HepG2 (cell line): Measurements from ENCODE around the gene ARIH1. TPM values are rescaled to one million over a fixed set of nuclear protein-coding genes. Genes with fewer than 3 reads are reported as not detected.

Experiments used
- ATAD3A ChIP-seq: sonication (generic); formaldehyde crosslinking; IDR thresholded peaks from 2 replicates; pipeline ENCODE4 v1.4.0; 2020; ENCODE audit warnings: missing genetic modification reagents
- CAMTA2 ChIP-seq: sonication (generic); formaldehyde crosslinking; IDR thresholded peaks from 2 replicates; pipeline ENCODE4 v1.4.0; 2020; ENCODE audit warnings: mild to moderate bottlenecking, missing genetic modification reagents, borderline replicate concordance
- DNMT1 ChIP-seq: sonication (generic); formaldehyde crosslinking; IDR thresholded peaks from 2 replicates; pipeline ENCODE4 v1.5.1; 2020; ENCODE audit warnings: mild to moderate bottlenecking, missing genetic modification reagents
- GZF1 ChIP-seq: sonication (generic); formaldehyde crosslinking; IDR thresholded peaks from 2 replicates; pipeline ENCODE4 v1.5.1; 2020; ENCODE audit warnings: mild to moderate bottlenecking, missing genetic modification reagents
- IRF2 ChIP-seq: IDR thresholded peaks from 2 replicates; pipeline ENCODE4 v1.6.1; 2018; ENCODE audit warnings: missing genetic modification reagents, missing compliant biosample characterization
- KLF9 ChIP-seq: IDR thresholded peaks from 2 replicates; pipeline ENCODE4 v1.6.1; 2016; ENCODE audit warnings: low read depth
- KMT2A ChIP-seq: sonication (generic); formaldehyde crosslinking; IDR thresholded peaks from 2 replicates; pipeline ENCODE4 v1.4.0; 2020; ENCODE audit warnings: missing genetic modification reagents
- MXD4 ChIP-seq: IDR thresholded peaks from 2 replicates; pipeline ENCODE4 v1.6.1; 2016; ENCODE audit warnings: mild to moderate bottlenecking, missing biosample characterization, missing genetic modification reagents
- NCOA1 ChIP-seq: sonication (generic); formaldehyde crosslinking; IDR thresholded peaks from 2 replicates; pipeline ENCODE4 v1.9.0; 2021; ENCODE audit warnings: missing genetic modification reagents
- NFE2L2 ChIP-seq: fragments of 150-350 bp; IDR thresholded peaks from 2 replicates; pipeline ENCODE4 v1.6.1; 2014; ENCODE audit warnings: low read length
- PHF20 ChIP-seq: sonication (generic); formaldehyde crosslinking; IDR thresholded peaks from 2 replicates; pipeline ENCODE4 v1.5.0; 2020; ENCODE audit warnings: mild to moderate bottlenecking, missing genetic modification reagents
- PHF8 ChIP-seq: sonication (generic); formaldehyde crosslinking; IDR thresholded peaks from 2 replicates; pipeline ENCODE4 v1.5.0; 2020; ENCODE audit warnings: missing genetic modification reagents
- RFX1 ChIP-seq: fragments of 450-650 bp; IDR thresholded peaks from 2 replicates; pipeline ENCODE4 v1.6.1; 2017
- SIN3A ChIP-seq: IDR thresholded peaks from 2 replicates; pipeline ENCODE4 v1.6.1; 2011; ENCODE audit warnings: low read depth, mild to moderate bottlenecking, control low read depth, low read length, borderline replicate concordance
- SRF ChIP-seq: IDR thresholded peaks from 2 replicates; pipeline ENCODE4 v1.6.1; 2011; ENCODE audit warnings: mild to moderate bottlenecking, low read depth, low read length, moderate library complexity
- TGIF2 ChIP-seq: IDR thresholded peaks from 2 replicates; pipeline ENCODE4 v1.6.1; 2016; ENCODE audit warnings: control low read depth, missing compliant biosample characterization
- YEATS2 ChIP-seq: sonication (generic); formaldehyde crosslinking; IDR thresholded peaks from 2 replicates; pipeline ENCODE4 v1.4.0; 2020; ENCODE audit warnings: missing genetic modification reagents, borderline replicate concordance
- ZFP90 ChIP-seq: sonication (generic); formaldehyde crosslinking; IDR thresholded peaks from 2 replicates; pipeline ENCODE4 v1.8.0; 2022; ENCODE audit warnings: missing genetic modification reagents, mild to moderate bottlenecking, inconsistent platforms, borderline replicate concordance
- ZNF264 ChIP-seq: sonication (generic); formaldehyde crosslinking; IDR thresholded peaks from 2 replicates; pipeline ENCODE4 v1.4.0; 2020; ENCODE audit warnings: missing genetic modification reagents
- ZNF510 ChIP-seq: sonication (generic); formaldehyde crosslinking; IDR thresholded peaks from 2 replicates; pipeline ENCODE4 v1.4.0; 2020; ENCODE audit warnings: low read depth, mild to moderate bottlenecking, missing genetic modification reagents
- ZNF615 ChIP-seq: sonication (generic); formaldehyde crosslinking; IDR thresholded peaks from 2 replicates; pipeline ENCODE4 v1.5.0; 2020; ENCODE audit warnings: mild to moderate bottlenecking, missing genetic modification reagents, borderline replicate concordance
- polyA plus RNA-seq, 8 experiments: library from polyadenylated mRNA; depleted of rRNA in 3 of 8; stranded (reverse) in 7 of 8; unstranded in 1 of 8; fragments of >200 nt; fragmentation: Illumina TruSeq in 4 of 8; extraction: Trizol in 4 of 8; gene quantifications; 2 replicates each; pipeline versions ENCODE4 v1.2.1 to v1.2.3, GENCODE V29; 2011 to 2016; ENCODE audit warnings: low read depth in 4 of 8, missing spikeins in 1 of 8, mixed read lengths in 1 of 8; ENCODE audit not compliant: insufficient read depth in 1 of 8
- total RNA-seq, 5 experiments: library from RNA; depleted of rRNA; stranded (reverse); fragments of >200 nt; fragmentation: Illumina TruSeq; extraction: Trizol; gene quantifications; 2 replicates each; pipeline ENCODE4 v1.2.3, GENCODE V29; 2016; ENCODE audit warnings: low read depth in 1 of 5
- TF ChIP-seq, protein P1 (sequence below): sonication (generic); formaldehyde crosslinking; IDR thresholded peaks from 2 replicates; pipeline ENCODE4 v1.5.1; 2020; ENCODE audit warnings: mild to moderate bottlenecking, missing genetic modification reagents, moderate library complexity
- TF ChIP-seq, protein P2 (sequence below): sonication (generic); formaldehyde crosslinking; IDR thresholded peaks from 2 replicates; pipeline ENCODE4 v1.5.0; 2020; ENCODE audit warnings: missing genetic modification reagents
- TF ChIP-seq, protein P3 (sequence below): sonication (generic); formaldehyde crosslinking; IDR thresholded peaks from 2 replicates; pipeline ENCODE4 v1.8.0; 2022; ENCODE audit warnings: mild to moderate bottlenecking, missing genetic modification reagents, borderline replicate concordance
- TF ChIP-seq, protein P4 (sequence below): sonication (generic); formaldehyde crosslinking; IDR thresholded peaks from 2 replicates; pipeline ENCODE4 v1.4.0; 2020; ENCODE audit warnings: missing genetic modification reagents
- TF ChIP-seq, protein P5 (sequence below): sonication (generic); formaldehyde crosslinking; IDR thresholded peaks from 2 replicates; pipeline ENCODE4 v1.8.0; 2023; ENCODE audit warnings: mild to moderate bottlenecking, missing genetic modification reagents

ARIH1 gene
- total and polyA plus RNA-seq, 2 of the 13 experiments (the other 11 are each of a cell fraction or from before 2014, with no cell fraction given): 38.8 to 59.8 TPM

DNA sequence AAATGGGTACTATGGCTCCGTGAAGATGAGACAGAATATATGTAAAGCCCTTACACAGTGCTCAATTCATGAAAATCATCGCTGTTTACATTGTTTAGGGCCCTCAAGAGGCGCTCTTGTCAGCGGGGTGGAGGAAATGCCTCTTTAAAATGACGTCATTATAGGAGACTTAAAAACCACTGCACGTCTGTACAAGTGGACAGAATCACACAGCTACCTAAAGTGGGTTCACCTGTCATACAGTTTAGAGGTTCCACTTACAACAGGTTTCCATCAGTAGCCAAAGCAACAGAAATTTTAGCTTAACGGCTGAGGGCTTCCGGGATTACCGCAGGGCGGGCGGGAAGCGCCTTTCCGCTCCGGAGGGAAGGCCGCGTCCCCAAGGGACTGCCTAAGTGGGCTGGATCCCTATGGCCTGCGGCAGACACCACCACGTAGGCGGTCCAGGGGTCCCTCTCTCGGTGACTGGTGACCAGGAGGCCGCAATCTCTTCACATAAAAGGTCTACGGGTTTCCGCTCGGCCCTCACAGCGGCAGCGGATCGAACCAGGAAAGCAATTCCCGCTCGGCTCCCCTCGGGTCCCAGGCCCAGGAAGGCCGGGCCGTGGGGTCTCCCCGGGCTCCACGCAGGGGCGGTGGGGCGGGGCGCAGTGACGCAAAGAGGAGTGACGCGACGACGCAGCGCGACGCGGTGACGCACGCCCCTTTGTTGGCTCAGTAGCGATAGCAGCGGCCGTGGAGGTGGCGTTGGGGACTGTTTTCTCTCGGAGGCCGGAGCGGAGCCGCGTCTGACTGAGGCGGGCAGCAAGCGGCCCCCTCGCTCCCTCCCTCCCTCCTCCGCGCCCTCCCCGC lies at the start of gene ARIH1 (continued):
- peak; percentile 100 for TF ChIP-seq PHF8
- no peak for TF ChIP-seq ZNF264 (CRISPR knock-in tag)
- peak; percentile 92 for TF ChIP-seq ZFP90 (CRISPR knock-in tag)
- peak; percentile 99 for TF ChIP-seq YEATS2 (CRISPR knock-in tag)
- no peak for TF ChIP-seq ZNF510
- TF ChIP-seq, protein P1, sequence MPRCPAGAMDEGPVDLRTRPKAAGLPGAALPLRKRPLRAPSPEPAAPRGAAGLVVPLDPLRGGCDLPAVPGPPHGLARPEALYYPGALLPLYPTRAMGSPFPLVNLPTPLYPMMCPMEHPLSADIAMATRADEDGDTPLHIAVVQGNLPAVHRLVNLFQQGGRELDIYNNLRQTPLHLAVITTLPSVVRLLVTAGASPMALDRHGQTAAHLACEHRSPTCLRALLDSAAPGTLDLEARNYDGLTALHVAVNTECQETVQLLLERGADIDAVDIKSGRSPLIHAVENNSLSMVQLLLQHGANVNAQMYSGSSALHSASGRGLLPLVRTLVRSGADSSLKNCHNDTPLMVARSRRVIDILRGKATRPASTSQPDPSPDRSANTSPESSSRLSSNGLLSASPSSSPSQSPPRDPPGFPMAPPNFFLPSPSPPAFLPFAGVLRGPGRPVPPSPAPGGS: peak; percentile 61; the same call in 1 of the 2 replicates
- peak; percentile 67 for TF ChIP-seq MXD4 (CRISPR knock-in tag)
- TF ChIP-seq, protein P2, sequence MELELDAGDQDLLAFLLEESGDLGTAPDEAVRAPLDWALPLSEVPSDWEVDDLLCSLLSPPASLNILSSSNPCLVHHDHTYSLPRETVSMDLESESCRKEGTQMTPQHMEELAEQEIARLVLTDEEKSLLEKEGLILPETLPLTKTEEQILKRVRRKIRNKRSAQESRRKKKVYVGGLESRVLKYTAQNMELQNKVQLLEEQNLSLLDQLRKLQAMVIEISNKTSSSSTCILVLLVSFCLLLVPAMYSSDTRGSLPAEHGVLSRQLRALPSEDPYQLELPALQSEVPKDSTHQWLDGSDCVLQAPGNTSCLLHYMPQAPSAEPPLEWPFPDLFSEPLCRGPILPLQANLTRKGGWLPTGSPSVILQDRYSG (CRISPR knock-in tag): 0 out of 2 replicates have a peak, but pooled peaks have one; percentile 87
- peak; percentile 78; the same call in 1 of the 2 replicates for TF ChIP-seq GZF1 (CRISPR knock-in tag)
- no peak for TF ChIP-seq DNMT1
- peak; percentile 85 for TF ChIP-seq PHF20 (CRISPR knock-in tag)
- 0 out of 2 replicates have a peak, but pooled peaks have one; percentile 25 for TF ChIP-seq KLF9 (CRISPR knock-in tag)
- peak; percentile 78 for TF ChIP-seq IRF2 (CRISPR knock-in tag)
- TF ChIP-seq, protein P3, sequence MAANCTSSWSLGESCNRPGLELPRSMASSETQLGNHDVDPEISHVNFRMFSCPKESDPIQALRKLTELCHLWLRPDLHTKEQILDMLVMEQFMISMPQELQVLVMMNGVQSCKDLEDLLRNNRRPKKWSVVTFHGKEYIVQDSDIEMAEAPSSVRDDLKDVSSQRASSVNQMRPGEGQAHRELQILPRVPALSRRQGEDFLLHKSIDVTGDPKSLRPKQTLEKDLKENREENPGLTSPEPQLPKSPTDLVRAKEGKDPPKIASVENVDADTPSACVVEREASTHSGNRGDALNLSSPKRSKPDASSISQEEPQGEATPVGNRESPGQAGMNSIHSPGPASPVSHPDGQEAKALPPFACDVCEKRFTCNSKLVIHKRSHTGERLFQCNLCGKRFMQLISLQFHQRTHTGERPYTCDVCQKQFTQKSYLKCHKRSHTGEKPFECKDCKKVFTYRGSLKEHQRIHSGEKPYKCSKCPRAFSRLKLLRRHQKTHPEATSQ (CRISPR knock-in tag): no peak
- TF ChIP-seq ATAD3A (CRISPR knock-in tag): no peak
- no peak; the same call in 1 of the 2 replicates for TF ChIP-seq TGIF2 (CRISPR knock-in tag)
- peak; percentile 95 for TF ChIP-seq KMT2A (CRISPR knock-in tag)
- peak; percentile 59; the same call in 1 of the 2 replicates for TF ChIP-seq NCOA1 (CRISPR knock-in tag)
- TF ChIP-seq RFX1: peak; percentile 33
- TF ChIP-seq CAMTA2 (CRISPR knock-in tag): no peak
- TF ChIP-seq ZNF615 (CRISPR knock-in tag): no peak
- TF ChIP-seq NFE2L2: no peak
- TF ChIP-seq, protein P4, sequence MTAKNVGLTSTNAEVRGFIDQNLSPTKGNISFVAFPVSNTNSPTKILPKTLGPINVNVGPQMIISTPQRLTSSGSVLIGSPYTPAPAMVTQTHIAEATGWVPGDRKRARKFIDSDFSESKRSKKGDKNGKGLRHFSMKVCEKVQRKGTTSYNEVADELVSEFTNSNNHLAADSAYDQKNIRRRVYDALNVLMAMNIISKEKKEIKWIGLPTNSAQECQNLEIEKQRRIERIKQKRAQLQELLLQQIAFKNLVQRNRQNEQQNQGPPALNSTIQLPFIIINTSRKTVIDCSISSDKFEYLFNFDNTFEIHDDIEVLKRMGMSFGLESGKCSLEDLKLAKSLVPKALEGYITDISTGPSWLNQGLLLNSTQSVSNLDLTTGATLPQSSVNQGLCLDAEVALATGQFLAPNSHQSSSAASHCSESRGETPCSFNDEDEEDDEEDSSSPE: peak; percentile 86
- no peak; the same call in 1 of the 2 replicates for TF ChIP-seq SIN3A
- TF ChIP-seq, protein P5, sequence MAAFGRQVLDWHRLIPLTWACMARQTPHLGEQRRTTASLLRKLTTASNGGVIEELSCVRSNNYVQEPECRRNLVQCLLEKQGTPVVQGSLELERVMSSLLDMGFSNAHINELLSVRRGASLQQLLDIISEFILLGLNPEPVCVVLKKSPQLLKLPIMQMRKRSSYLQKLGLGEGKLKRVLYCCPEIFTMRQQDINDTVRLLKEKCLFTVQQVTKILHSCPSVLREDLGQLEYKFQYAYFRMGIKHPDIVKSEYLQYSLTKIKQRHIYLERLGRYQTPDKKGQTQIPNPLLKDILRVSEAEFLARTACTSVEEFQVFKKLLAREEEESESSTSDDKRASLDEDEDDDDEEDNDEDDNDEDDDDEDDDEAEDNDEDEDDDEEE (CRISPR knock-in tag): peak; percentile 95; the same call in 1 of the 2 replicates
- no peak for TF ChIP-seq SRF
